HepG2 (cell line): ENCODE results near the gene C10orf143. TPM values are rescaled to one million over a fixed set of nuclear protein-coding genes. Genes with fewer than 3 reads are reported as not detected.
A peak's percentile ranks its signal among the peaks of the same experiment; 100 is the strongest.

Experiments used
- MAFF ChIP-seq: IDR thresholded peaks from 2 replicates; pipeline ENCODE4 v1.6.1; 2011; ENCODE audit warnings: low read depth, low read length, improper control_type of control experiment
- SOX13 ChIP-seq, 3 experiments: fragments of 450-650 bp in 1 of 3; sonication (generic) in 1 of 3; formaldehyde crosslinking in 1 of 3; IDR thresholded peaks in 2 of 3; conservative IDR thresholded peaks in 1 of 3; 2 replicates each; pipeline versions ENCODE4 v1.5.0 to v1.6.1; 2016 to 2020; ENCODE audit warnings: antibody characterized with exemption in 1 of 3, mild to moderate bottlenecking in 1 of 3, missing compliant biosample characterization in 1 of 3, missing genetic modification reagents in 1 of 3, moderate library complexity in 1 of 3
- TCF7L2 ChIP-seq: IDR thresholded peaks from 2 replicates; pipeline ENCODE4 v1.6.1; 2011; ENCODE audit warnings: mild to moderate bottlenecking, low read depth, low read length, moderate library complexity
- ZFYVE20 ChIP-seq: sonication (generic); formaldehyde crosslinking; IDR thresholded peaks from 2 replicates; pipeline ENCODE4 v1.8.0; 2023; ENCODE audit warnings: low read depth, mild to moderate bottlenecking, moderate library complexity, missing genetic modification reagents, borderline replicate concordance
- ZNF264 ChIP-seq: sonication (generic); formaldehyde crosslinking; IDR thresholded peaks from 2 replicates; pipeline ENCODE4 v1.4.0; 2020; ENCODE audit warnings: missing genetic modification reagents
- ZNF431 ChIP-seq: sonication (generic); formaldehyde crosslinking; IDR thresholded peaks from 2 replicates; pipeline ENCODE4 v1.9.0; 2022; ENCODE audit warnings: missing genetic modification reagents, low read depth, mild to moderate bottlenecking, borderline replicate concordance
- ZNF768 ChIP-seq: sonication (generic); formaldehyde crosslinking; IDR thresholded peaks from 2 replicates; pipeline ENCODE4 v1.4.0; 2020; ENCODE audit warnings: missing genetic modification reagents
- polyA plus RNA-seq, 8 experiments: library from polyadenylated mRNA; depleted of rRNA in 3 of 8; stranded (reverse) in 7 of 8; unstranded in 1 of 8; fragments of >200 nt; fragmentation: Illumina TruSeq in 4 of 8; extraction: Trizol in 4 of 8; gene quantifications; 2 replicates each; pipeline versions ENCODE4 v1.2.1 to v1.2.3, GENCODE V29; 2011 to 2016; ENCODE audit warnings: low read depth in 4 of 8, missing spikeins in 1 of 8, mixed read lengths in 1 of 8; ENCODE audit not compliant: insufficient read depth in 1 of 8
- total RNA-seq, 5 experiments: library from RNA; depleted of rRNA; stranded (reverse); fragments of >200 nt; fragmentation: Illumina TruSeq; extraction: Trizol; gene quantifications; 2 replicates each; pipeline ENCODE4 v1.2.3, GENCODE V29; 2016; ENCODE audit warnings: low read depth in 1 of 5
- TF ChIP-seq, protein P1 (sequence below), 2 experiments: sonication (generic) in 1 of 2; formaldehyde crosslinking in 1 of 2; IDR thresholded peaks; 2 replicates each; pipeline versions ENCODE4 v1.6.1 to v1.9.0; 2014 to 2022; ENCODE audit warnings: antibody characterized with exemption in 1 of 2, borderline replicate concordance in 1 of 2, inconsistent platforms in 1 of 2, low read depth in 1 of 2, missing genetic modification reagents in 1 of 2
- TF ChIP-seq, protein P2 (sequence below): IDR thresholded peaks from 2 replicates; pipeline ENCODE4 v1.6.1; 2016; ENCODE audit warnings: control low read depth
- TF ChIP-seq, protein P3 (sequence below): sonication (generic); formaldehyde crosslinking; IDR thresholded peaks from 2 replicates; pipeline ENCODE4 v1.9.0; 2021; ENCODE audit warnings: missing genetic modification reagents, mild to moderate bottlenecking, borderline replicate concordance
- TF ChIP-seq, protein P4 (sequence below): sonication (generic); formaldehyde crosslinking; conservative IDR thresholded peaks from 2 replicates; pipeline ENCODE4 v1.4.0; 2020; ENCODE audit warnings: missing genetic modification reagents
- TF ChIP-seq, protein P5 (sequence below): sonication (generic); formaldehyde crosslinking; IDR thresholded peaks from 2 replicates; pipeline ENCODE4 v1.4.0; 2020; ENCODE audit warnings: missing genetic modification reagents

The C10orf143 gene
- total and polyA plus RNA-seq, 2 of the 13 experiments (the other 11 are each of a cell fraction or from before 2014, with no cell fraction given) = 0.21 to 0.91 TPM

DNA sequence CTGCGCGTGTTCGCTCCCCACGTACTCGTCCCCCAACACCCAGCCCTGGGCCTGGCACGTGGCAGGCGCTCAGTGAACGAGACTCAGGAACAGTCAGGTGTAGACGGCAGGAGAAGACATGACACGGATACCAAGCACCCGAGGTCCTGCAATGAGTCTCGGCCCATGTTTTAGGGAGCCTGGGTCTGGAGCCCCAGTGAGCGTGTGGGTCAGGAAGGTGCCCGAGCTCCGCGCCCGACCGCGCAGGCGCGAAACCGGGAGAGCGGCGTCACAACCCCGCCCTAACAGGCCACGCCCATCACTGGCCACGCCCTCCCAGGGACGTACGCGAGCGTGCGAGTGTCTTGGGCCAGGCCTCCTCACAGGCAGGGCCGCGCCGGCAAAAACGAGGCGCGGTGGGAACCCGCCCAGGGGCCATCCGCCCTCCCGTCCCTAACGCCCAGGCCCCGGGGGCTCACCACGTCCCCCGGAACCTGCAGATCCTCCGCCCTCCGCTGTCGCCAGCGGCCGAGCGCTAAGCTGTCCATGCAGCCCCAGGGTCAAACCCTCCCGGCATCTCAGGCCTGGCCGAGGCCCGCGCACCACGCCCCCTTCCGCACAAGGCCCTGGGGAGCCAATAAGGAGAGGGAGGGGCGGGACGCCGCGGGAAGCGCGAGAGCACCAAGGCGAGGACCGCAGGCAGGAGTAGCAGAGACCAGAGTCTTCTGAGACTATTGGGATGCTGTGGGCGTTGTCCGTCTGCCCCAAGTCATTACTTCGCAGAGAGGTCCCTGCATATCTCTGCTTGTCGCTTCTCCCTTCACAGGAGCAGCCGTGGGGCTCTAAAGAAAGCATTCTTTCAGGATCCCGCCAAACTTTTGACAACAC, at the start of gene C10orf143 (continued):
- TF ChIP-seq, protein P1, sequence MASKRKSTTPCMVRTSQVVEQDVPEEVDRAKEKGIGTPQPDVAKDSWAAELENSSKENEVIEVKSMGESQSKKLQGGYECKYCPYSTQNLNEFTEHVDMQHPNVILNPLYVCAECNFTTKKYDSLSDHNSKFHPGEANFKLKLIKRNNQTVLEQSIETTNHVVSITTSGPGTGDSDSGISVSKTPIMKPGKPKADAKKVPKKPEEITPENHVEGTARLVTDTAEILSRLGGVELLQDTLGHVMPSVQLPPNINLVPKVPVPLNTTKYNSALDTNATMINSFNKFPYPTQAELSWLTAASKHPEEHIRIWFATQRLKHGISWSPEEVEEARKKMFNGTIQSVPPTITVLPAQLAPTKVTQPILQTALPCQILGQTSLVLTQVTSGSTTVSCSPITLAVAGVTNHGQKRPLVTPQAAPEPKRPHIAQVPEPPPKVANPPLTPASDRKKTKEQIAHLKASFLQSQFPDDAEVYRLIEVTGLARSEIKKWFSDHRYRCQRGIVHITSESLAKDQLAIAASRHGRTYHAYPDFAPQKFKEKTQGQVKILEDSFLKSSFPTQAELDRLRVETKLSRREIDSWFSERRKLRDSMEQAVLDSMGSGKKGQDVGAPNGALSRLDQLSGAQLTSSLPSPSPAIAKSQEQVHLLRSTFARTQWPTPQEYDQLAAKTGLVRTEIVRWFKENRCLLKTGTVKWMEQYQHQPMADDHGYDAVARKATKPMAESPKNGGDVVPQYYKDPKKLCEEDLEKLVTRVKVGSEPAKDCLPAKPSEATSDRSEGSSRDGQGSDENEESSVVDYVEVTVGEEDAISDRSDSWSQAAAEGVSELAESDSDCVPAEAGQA (IDR thresholded peaks at IDR 0.05; ENCODE audit: low read depth) = 0 out of 2 replicates have a peak, but pooled peaks have one; percentile 6
- TF ChIP-seq, protein P1 (CRISPR knock-in tag; IDR thresholded peaks at IDR 0.05; ENCODE audit: borderline replicate concordance) = no peak
- TF ChIP-seq SOX13 (IDR thresholded peaks at IDR 0.05) (no peak), SOX13 (CRISPR knock-in tag; conservative IDR thresholded peaks at IDR 0.05 in 1 of 2, IDR thresholded peaks at IDR 0.05 in 1 of 2) (no peak; a peak in 1 of 4 replicates), ZNF264 (CRISPR knock-in tag) (no peak), TCF7L2 (no peak), ZFYVE20 (no peak; the same call in 1 of the 2 replicates), ZNF431 (CRISPR knock-in tag) (no peak), ZNF768 (CRISPR knock-in tag) (peak; percentile 65; the same call in 1 of the 2 replicates), MAFF (no peak)
- TF ChIP-seq, protein P2, sequence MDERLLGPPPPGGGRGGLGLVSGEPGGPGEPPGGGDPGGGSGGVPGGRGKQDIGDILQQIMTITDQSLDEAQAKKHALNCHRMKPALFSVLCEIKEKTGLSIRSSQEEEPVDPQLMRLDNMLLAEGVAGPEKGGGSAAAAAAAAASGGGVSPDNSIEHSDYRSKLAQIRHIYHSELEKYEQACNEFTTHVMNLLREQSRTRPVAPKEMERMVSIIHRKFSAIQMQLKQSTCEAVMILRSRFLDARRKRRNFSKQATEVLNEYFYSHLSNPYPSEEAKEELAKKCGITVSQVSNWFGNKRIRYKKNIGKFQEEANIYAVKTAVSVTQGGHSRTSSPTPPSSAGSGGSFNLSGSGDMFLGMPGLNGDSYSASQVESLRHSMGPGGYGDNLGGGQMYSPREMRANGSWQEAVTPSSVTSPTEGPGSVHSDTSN (CRISPR knock-in tag) = peak; percentile 15; the same call in 1 of the 2 replicates
- TF ChIP-seq, protein P3, sequence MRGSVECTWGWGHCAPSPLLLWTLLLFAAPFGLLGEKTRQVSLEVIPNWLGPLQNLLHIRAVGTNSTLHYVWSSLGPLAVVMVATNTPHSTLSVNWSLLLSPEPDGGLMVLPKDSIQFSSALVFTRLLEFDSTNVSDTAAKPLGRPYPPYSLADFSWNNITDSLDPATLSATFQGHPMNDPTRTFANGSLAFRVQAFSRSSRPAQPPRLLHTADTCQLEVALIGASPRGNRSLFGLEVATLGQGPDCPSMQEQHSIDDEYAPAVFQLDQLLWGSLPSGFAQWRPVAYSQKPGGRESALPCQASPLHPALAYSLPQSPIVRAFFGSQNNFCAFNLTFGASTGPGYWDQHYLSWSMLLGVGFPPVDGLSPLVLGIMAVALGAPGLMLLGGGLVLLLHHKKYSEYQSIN (CRISPR knock-in tag) = no peak
- TF ChIP-seq, protein P4, sequence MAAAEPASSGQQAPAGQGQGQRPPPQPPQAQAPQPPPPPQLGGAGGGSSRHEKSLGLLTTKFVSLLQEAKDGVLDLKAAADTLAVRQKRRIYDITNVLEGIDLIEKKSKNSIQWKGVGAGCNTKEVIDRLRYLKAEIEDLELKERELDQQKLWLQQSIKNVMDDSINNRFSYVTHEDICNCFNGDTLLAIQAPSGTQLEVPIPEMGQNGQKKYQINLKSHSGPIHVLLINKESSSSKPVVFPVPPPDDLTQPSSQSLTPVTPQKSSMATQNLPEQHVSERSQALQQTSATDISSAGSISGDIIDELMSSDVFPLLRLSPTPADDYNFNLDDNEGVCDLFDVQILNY = peak; percentile 71; the same call in 1 of the 2 replicates
- TF ChIP-seq, protein P5, sequence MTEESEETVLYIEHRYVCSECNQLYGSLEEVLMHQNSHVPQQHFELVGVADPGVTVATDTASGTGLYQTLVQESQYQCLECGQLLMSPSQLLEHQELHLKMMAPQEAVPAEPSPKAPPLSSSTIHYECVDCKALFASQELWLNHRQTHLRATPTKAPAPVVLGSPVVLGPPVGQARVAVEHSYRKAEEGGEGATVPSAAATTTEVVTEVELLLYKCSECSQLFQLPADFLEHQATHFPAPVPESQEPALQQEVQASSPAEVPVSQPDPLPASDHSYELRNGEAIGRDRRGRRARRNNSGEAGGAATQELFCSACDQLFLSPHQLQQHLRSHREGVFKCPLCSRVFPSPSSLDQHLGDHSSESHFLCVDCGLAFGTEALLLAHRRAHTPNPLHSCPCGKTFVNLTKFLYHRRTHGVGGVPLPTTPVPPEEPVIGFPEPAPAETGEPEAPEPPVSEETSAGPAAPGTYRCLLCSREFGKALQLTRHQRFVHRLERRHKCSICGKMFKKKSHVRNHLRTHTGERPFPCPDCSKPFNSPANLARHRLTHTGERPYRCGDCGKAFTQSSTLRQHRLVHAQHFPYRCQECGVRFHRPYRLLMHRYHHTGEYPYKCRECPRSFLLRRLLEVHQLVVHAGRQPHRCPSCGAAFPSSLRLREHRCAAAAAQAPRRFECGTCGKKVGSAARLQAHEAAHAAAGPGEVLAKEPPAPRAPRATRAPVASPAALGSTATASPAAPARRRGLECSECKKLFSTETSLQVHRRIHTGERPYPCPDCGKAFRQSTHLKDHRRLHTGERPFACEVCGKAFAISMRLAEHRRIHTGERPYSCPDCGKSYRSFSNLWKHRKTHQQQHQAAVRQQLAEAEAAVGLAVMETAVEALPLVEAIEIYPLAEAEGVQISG (CRISPR knock-in tag) = peak; percentile 35; the same call in 1 of the 2 replicates
